M059J (cell line): ENCODE results near the gene RALGPS1. TPM values are rescaled to one million over a fixed set of nuclear protein-coding genes. Genes with fewer than 3 reads are reported as not detected.

Experiments used
- DNase-seq: peaks from one replicate; pipeline ENCODE4 v3.0.0-alpha.2; 2012; ENCODE audit warnings: low read depth
- total RNA-seq: library from RNA; depleted of rRNA; stranded (reverse); fragments of >200 nt; shearing (Covaris generic); gene quantifications from 2 replicates; pipeline ENCODE4 v1.2.3, GENCODE V29; 2014

Gene RALGPS1
- total RNA-seq, 1 experiment from 2014 or later, result 9.8 TPM

- no peak for DNase-seq
Observed at GRCh38 chr9:127174386-127175318, 260.1 kb downstream of the RALGPS1 start.

DNA sequence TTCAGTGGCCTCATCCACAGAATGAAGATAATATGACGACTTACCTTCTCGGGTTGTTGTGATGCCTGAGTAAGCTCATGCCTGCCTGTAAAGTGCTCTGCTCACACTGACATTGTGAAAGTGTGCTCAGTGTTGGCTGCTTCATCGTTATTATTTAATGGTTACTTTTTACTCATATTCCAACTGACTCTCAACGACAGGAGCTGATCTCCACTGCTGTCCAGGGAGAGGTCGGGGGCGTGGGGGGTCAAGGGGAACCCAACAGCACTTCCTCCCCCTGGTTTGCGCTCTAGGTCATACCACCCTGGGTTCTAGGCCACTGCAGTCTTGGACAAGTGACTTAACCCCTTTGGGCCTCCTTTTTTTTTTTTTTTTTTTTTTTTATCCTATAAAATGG lies 260.7 kb downstream of the RALGPS1 start:
- DNase-seq, result no peak

DNA sequence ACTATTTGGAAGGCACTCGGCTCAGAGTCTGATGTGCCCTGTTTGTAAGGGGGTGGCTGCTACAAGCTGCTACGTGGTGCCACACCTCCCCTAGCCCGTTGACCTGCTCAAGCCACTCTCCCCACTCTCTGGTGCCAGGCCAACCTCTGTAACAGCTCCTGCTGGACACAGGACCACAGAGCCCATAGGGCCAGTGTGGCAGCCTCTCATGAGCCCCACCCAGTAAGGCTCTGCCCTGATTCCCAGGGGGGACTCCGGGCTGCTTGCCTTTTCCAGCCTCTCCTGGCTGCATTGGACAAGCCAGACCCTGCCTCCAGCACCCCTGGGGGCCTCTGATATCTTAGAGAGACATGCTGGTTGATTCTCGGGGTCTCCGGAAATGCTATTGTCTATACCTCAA lies 261.2 kb downstream of the RALGPS1 start:
- no peak for DNase-seq

GRCh38 chr9:127176631-127177030 lies 262.0 kb downstream of the RALGPS1 start:
- DNase-seq, result no peak

DNA sequence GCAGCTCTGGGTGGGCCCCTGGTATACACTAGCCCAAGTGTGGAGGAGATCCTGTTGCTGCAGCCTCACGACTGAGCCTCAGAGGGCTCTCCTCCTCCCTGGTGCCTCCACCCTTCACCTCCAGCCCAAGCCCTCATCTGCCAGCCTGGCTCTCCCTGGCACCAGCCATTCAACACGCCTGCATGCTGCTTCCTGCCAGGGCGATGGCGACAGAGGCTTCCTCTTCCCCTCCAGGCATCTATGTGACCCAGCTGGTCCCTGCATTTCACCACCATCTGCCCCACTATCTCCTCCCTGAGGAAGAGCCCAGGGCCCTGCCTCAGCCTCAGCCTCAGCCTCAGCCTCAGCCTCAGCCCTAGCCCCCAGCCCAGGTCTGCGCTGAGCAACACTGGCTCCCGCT lies 262.6 kb downstream of the RALGPS1 start:
- no peak for DNase-seq

DNA sequence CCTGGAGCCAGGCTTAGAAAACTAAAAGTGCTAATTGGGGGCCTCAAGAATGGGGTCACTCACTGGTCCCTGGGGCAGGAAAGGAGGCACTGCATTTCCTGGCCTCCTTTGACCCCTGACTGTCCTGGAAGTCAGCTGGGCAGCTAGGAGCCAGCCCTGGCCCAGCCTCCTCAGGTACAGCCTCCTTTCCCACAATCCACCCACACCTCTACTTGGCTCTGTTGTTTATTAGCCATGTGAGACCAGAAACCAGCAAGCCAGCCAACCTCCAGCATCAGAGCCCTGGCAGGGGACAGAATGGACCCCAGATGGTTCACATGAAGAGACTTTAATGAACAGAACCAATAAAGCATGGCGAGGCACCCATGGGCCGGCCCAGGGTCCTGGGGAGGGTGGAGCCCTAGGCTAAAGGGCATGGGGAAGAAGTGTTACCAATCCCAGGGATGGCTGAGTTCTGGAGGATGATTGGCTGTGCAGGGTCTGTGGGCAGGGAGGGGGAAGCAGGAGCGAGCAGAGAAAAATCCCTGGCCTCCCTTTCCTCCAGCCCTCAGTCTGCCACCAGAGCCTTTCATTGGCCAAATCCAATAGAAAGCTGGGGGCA lies 263.2 kb downstream of the RALGPS1 start:
- DNase-seq, result no peak

DNA sequence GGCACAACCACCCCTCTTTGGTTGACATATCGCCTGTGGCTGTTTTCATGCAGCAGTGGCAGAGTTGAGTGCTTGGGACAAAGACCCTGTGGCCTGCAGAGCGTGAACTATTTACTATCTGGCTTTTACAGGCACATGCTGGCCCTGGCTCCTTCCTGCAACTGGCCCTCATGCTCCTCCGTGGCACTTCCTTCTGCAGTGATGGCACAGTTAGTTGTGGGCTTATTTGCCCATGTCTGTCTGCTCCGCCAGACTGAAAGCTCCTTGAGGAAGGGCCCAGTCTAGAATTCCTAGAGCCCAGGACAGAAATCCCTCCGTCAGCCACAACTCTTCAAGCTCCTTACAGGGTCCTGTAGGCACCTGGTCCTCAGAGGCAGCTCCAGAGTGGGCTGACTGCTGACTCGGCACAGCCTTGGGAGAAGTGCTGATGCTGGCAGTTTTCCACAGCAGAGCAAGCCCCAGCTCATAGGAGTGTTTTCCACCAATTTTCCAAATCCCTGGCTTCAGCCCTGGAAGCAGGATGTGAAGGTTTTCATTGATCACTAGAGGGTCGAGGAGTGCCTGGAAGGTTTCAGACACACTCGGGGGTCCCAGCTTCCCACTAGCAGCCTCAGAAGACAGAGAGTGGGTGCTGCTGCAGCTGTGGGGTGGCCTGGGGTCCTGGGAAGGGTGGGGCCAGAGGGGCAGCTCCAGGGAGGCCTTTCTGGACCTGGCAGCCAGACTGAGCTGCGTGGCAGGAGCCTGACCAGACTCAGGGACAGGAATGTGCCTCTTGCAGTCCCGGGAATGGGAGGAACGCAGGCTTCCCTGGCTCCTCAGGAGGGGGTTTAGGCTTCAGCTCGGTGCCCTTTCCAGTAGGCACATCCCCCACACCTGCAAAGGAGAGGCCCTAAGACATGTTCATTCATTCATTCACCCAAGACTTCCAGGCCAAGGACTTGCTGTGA lies 264.4 kb downstream of the RALGPS1 start:
- no peak for DNase-seq

DNA sequence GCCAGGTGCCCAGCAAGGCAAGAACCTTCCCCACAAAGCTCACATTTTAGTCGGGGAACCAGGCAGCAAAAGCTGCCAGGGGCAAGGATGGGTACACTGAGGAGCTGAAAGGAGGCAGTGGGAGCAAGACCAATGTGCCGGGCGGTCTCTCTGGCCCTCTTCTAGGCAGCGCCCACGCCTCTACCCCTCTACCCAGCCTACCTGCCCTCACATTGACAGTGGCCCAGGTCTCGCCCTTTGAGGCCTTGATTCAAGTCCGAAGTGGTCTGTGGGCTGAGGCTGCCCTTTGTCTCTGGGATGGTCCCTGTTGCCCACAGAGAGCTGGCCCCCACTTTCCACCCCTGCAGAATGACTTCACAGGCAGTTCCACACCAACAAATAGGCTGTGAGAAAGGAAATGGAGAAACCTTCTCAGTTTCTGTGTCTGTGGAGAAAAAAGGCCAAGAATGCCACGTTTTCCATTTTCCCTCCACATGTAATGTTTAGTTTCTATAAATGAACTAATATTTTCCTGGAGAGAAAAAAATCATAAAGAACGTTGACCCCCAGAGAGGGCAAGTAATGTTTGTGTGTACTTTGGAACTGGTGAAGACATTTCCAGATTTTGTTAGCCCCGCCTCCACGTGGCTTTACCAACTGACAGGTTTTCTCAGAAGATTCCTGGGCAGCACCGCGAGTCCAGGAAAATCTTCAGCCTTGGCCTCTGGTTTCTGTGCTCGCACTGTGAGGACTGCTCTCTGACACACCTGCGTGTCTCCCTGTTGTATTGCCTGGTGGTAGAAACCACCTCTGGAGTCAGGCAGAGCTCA lies 265.3 kb downstream of the RALGPS1 start:
- no peak for DNase-seq

DNA sequence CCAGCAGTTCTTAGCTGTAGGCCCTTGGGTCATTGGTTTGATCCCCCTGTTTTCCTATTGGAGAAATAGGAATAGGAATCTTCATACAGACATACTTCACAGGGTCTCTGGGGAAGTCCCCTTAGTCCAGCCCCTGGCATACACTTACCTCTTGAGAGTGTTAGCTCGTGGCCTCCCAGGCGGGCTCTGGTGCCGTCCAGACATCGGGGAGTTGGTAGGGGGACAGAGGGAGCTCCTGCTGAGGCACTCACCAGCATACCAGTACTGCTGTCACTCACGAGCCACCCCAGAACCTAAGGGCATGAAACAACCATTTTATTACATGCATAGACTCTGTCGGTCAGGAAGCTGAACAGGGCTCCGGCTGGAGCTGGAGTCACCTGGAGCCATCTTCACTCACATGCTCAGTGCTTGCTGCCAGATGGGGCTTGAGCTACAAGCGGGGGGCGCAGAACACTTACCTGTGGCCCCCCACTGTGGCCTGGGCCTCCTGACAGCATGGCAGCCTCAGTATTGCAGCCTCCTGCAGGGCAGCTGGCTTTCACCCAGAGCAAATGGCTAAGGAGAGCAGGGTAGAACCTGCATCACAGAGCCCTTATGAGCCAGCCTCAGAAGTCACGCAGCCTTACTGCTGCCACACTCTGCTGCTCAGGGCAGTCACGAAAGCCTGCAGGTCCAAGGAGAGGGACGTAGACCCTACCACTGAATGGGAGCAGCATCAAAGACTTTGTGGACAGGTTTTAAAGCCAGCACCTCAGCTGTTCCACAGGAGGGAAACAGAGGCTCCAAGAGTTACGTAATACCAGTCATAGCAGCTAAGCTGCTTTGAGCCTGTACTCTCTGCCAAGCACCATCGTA lies 266.1 kb downstream of the RALGPS1 start:
- no peak for DNase-seq

DNA sequence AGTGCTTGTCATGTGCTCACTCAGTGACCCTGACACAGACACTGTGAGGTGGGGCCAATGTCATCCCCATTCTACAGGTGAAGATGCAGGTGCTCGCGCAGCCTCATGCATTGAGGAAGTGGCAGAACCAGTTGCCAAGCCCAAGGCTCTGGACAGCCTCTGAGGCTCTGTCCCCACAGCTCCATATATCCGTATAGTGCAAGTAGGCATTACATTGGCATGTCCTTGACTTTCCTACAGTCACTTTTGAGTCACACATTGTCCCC lies 266.7 kb downstream of the RALGPS1 start:
- DNase-seq, result no peak

- no peak for DNase-seq
Observed at GRCh38 chr9:127181595-127182190, 267.1 kb downstream of the RALGPS1 start.

GRCh38 chr9:127182901-127183746 lies 268.5 kb downstream of the RALGPS1 start:
- no peak for DNase-seq

DNA sequence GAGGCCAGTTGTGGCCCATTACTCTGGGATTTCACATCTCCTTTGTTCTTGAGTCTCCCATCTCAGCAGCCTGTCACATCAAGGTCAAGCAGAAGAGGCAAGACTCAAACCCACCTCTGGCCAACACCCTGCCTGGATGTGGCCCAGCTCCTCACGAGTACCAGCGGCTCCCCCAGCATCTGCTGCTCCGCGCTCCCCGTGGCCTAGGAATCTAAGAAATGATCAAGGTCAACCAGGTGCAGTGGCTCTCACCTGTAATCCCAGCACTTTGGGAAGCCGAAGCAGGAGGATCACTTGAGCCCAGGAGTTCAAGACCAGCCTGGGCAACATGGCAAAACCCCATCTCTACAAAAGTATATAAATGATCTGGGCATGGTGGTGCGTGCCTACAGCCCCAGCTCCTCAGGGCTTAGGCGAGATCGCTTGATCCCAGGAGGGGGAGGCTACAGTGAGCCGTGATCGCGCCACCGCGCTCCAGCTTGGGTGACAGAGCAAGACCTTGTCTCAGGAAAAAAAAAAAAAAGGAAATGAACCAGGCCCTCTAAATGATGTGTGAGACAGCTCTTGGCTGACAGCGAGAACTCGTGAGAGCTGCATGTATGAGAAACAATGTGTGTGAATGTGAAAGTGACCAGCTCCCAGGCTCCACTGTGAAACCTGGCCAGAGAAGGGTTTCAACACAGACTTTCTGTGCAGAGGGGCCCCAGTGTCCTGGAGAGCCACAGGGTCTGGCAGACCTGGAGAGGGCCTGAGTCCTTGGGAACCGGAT lies 269.4 kb downstream of the RALGPS1 start:
- DNase-seq, result no peak

GRCh38 chr9:127184641-127185040 lies 270.1 kb downstream of the RALGPS1 start:
- DNase-seq, result no peak

DNA sequence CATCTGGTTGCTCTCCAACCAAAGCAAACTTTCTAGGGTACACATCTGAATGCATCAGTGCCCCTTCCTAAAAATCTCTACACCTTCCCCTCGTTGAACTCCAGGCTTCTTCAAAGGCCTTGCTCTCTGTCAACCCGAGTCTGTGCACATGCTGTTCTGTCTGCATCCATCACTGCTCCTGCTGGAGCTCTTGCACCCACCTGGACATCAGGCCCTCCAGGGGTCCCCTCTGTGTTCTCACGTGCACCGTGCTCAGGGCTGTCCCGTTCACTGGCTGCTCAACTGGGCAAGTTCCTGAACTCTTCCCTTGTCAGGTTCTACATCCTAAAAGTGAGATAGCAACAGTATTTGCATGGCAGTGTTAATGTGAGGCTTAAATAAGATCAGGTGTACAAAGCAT lies 270.6 kb downstream of the RALGPS1 start:
- DNase-seq, result no peak

DNA sequence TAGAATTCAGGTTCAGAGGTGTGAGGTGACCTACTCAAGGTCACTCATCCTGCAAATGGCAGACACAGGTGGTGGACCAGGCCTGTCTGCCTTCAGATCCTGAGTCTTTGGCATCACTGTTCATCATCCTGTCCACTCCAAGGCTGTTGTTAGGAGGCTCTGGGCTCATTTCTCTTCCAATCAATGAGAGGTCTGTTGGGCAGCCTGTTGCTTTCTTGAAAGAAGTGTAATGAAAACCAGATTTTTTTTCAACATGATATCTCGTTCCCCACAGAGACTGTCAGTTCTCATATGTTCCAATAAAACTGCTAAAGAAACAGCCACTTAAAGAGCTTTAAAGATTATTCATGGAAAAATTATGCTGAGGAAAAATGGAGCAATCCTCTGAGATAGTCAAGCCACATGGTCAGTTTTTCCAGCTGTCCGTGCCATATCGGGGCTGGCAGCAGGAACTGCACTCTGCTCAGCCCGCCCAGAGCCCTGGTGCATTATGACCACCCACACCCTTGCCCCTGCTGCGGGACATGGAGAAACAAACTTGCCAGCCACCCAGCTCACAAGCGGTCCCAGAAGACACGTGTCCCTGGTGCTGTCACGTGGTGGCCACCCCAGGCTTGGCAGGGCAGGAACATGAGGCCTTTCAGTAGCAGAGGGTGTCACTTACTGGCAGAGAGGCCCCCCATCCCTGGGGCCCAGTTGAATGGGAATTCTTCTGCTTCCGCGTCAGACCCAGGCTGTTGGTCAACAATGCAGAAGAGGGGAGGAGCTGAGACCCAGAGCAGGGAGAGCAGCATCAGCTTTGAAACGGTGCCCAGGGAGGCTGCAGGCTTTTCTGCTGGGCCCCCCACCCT lies 271.6 kb downstream of the RALGPS1 start:
- no peak for DNase-seq

GRCh38 chr9:127186806-127187205 lies 272.2 kb downstream of the RALGPS1 start:
- no peak for DNase-seq
